ENCODE measurements around the gene ZNF862. TPM values are rescaled to one million over a fixed set of nuclear protein-coding genes. Genes with fewer than 3 reads are reported as not detected.

ZNF862 gene
- total and polyA plus RNA-seq, 8 donors: 2.4 to 13.4 (median 7.3) TPM

- no peak for TF ChIP-seq EP300 (IDR thresholded peaks at IDR 0.05)
- TF ChIP-seq, protein P1, sequence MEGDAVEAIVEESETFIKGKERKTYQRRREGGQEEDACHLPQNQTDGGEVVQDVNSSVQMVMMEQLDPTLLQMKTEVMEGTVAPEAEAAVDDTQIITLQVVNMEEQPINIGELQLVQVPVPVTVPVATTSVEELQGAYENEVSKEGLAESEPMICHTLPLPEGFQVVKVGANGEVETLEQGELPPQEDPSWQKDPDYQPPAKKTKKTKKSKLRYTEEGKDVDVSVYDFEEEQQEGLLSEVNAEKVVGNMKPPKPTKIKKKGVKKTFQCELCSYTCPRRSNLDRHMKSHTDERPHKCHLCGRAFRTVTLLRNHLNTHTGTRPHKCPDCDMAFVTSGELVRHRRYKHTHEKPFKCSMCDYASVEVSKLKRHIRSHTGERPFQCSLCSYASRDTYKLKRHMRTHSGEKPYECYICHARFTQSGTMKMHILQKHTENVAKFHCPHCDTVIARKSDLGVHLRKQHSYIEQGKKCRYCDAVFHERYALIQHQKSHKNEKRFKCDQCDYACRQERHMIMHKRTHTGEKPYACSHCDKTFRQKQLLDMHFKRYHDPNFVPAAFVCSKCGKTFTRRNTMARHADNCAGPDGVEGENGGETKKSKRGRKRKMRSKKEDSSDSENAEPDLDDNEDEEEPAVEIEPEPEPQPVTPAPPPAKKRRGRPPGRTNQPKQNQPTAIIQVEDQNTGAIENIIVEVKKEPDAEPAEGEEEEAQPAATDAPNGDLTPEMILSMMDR (IDR thresholded peaks at IDR 0.05): no peak
- no peak for TF ChIP-seq POLR2AphosphoS5 (IDR thresholded peaks at IDR 0.05)
- TF ChIP-seq POLR2A (IDR thresholded peaks at IDR 0.05): no peak
- Histone ChIP-seq H3K4me1 (peaks cover 4 to 37% (median 30%) of the 10 kb centered on the region in 4 donors), H3K4me3 (no peak overlapping the region), H3K27ac (no peak overlapping the region), H3K9me3 (no peaks in the 10 kb centered on the region), H3K27me3 (no peaks in the 10 kb centered on the region), H3K36me3 (peaks cover 0 to 11% (median 4%) of the 10 kb centered on the region in 4 donors)
- WGBS, 5 donors: 82 to 90% (median 88%) methylated on average over 12 of the region's 12 CpGs
- intact Hi-C loops (cut with DNase I; ENCODE audit: low total_unique reads): no loop called here
- peak in 1 of 2 donors; percentile 4 for DNase-seq
These were observed 32.7 kb downstream of the ZNF862 start for GRCh38 chr7:149870701-149871483.

- TF ChIP-seq EP300 (IDR thresholded peaks at IDR 0.05): no peak
- no peak for TF ChIP-seq POLR2AphosphoS5 (IDR thresholded peaks at IDR 0.05)
- TF ChIP-seq, protein P1 (IDR thresholded peaks at IDR 0.05): no peak
- no peak for TF ChIP-seq POLR2A (IDR thresholded peaks at IDR 0.05)
- peaks cover 0 to 10% (median 1%) of the 10 kb centered on the region in 4 donors for H3K36me3 ChIP-seq
- H3K4me3 ChIP-seq: no peak overlapping the region
- DNase-seq: peak in 1 of 2 donors; percentile 4
- H3K27me3 ChIP-seq: no peaks in the 10 kb centered on the region
- H3K27ac ChIP-seq: no peak overlapping the region
- H3K4me1 ChIP-seq: peaks cover 4 to 31% (median 30%) of the 10 kb centered on the region in 4 donors
- intact Hi-C loops (cut with DNase I; ENCODE audit: low total_unique reads): no loop called here
- WGBS, 5 donors: 88 to 96% (median 90%) methylated on average over 1 of the region's 1 CpG
- no peaks in the 10 kb centered on the region for H3K9me3 ChIP-seq
These were observed 33.4 kb downstream of the ZNF862 start for GRCh38 chr7:149871576-149871975.

DNA sequence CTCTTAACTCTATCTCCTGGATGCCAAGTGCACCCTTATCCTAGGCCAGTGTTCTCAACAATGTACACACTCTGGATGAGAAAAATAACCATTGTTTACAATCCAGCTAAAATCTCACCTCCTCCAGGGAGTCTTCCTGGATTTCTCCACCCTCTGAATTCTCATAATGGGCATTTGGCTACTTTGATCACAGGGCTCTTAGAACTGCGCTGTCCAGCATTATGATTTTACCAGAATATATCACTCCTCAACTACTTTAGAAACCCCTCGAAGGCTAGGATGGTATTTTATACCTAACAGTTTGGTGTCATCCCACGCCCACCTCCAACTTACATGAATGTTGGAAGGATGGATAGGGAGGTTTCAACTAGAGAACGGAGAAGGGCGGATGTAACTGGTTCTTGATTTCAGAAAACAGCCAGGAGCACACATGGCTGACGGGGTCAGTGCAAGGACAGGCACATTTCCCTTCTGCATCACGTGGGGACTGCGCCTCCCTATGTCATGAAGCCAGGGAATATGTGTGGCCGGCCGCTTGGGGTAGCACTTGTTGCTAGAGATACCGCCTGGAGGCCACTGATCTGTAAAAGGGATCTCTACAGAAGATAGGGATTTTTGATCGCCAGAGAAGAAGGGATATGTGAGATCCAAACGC, 34.4 kb downstream of the ZNF862 start:
- TF ChIP-seq POLR2AphosphoS5 (IDR thresholded peaks at IDR 0.05): peak; percentile 52 to 65 (median 54)
- TF ChIP-seq, protein P1 (IDR thresholded peaks at IDR 0.05): no peak
- no peak for TF ChIP-seq POLR2A (IDR thresholded peaks at IDR 0.05)
- no peak for TF ChIP-seq EP300 (IDR thresholded peaks at IDR 0.05)
- 22 to 27% (median 22%) methylated on average over 13 of the region's 13 CpGs for WGBS, 5 donors
- H3K4me3 ChIP-seq: peak overlapping the region; percentile 56 to 90 (median 67)
- H3K36me3 ChIP-seq: peaks cover 0 to 14% (median 0%) of the 10 kb centered on the region in 4 donors
- peak overlapping the region in 4 of 5 donors; percentile 75 to 94 (median 87) for H3K27ac ChIP-seq
- intact Hi-C loops (cut with DNase I; ENCODE audit: low total_unique reads): no loop called here
- peak; percentile 67 to 94 for DNase-seq
- H3K27me3 ChIP-seq: no peaks in the 10 kb centered on the region
- H3K4me1 ChIP-seq: peaks cover 4 to 31% (median 28%) of the 10 kb centered on the region in 4 donors
- no peaks in the 10 kb centered on the region for H3K9me3 ChIP-seq

DNA sequence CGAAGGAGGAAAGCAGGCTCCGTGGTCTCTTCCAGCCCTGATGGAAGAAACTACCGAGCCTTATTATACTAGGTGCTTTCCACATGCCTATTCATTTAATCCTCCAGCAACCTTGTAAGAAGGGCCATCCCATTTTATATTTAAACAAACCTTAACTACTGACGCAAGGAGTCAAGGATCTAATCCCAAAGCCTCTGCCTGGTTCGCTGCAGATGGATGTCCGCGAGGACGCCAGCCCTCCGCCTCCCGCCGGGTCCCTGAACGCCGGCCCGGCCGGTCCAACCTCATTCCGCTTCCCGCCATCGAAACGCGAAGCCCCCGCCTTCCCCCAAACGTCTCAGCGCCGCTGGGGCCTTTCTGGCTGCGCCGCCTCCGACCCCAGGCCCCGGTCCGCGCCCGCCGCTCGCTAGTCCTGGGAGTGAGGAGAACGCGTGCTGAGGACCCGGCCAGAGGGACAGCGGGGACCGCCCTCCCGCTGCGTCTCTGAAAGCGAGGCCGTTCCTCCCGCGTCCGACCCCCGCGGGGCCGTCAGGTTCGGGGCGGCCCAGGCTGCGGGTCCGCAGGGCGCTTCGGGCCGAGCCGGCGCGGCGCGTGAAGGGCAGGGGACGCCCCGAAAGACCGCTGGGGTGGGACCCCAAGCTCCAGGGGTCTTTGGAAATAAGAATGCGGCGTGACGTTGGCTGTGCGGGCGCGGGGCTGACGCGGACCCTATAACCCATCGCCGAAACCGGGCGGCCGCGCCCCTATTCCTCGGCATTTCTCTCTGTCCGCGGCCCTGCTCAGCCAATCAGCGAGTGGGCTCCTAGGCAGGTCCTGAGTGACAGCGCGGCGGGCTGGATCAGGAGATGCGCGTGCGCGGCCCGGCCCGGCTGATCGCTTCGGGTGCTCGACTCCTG, 35.1 kb downstream of the ZNF862 start, which contains the start of gene ATP6V0E2:
Gene ATP6V0E2 (plus strand): TSS at position 896 of the 896 bp plus-strand sequence. CDS start 97 bp downstream, outside the sequence.
- intact Hi-C loops (cut with DNase I; ENCODE audit: low total_unique reads): no loop called here
- Histone ChIP-seq H3K27ac (peak within 1 kb of the TSS; percentile 66 to 94 (median 84)), H3K27me3 (no peaks in the 10 kb centered on the region), H3K9me3 (no peaks in the 10 kb centered on the region), H3K4me1 (peaks cover 4 to 31% (median 28%) of the 10 kb centered on the region in 4 donors), H3K36me3 (peaks cover 0 to 21% (median 0%) of the 10 kb centered on the region in 4 donors), H3K4me3 (peak within 1 kb of the TSS; percentile 56 to 90 (median 67))
- 0 to 1% (median 0%) methylated on average over 29 to 93 of the region's 93 CpGs for WGBS, 5 donors
- peak; percentile 96 to 98 for DNase-seq
- TF ChIP-seq, protein P1 (IDR thresholded peaks at IDR 0.05): no peak
- TF ChIP-seq EP300 (IDR thresholded peaks at IDR 0.05) (no peak), POLR2AphosphoS5 (IDR thresholded peaks at IDR 0.05) (peak; percentile 45 to 69 (median 67)), POLR2A (IDR thresholded peaks at IDR 0.05) (no peak)

Measured in stomach (tissue), 9 donors.